HepG2 (cell line): Measurements from ENCODE around the gene CTNNA3. TPM values are rescaled to one million over a fixed set of nuclear protein-coding genes. Genes with fewer than 3 reads are reported as not detected.

Experiments used
- ATAC-seq: fragments of 200-7000 bp; cut with Tn5 transposase; 3 replicates; pipeline ENCODE4 v1.9.1; 2020; ENCODE audit warnings: mild to moderate bottlenecking, moderate library complexity
- BruUV-seq: library from RNA; stranded (reverse); fragments of 400-500 nt; replicated peaks from 2 replicates; lab custom pipeline; 2021; lab: Mats Ljungman, UMichigan
- CTCF ChIA-PET: fragments of 300-600 bp; formaldehyde crosslinking; extraction: SDS; loops from one replicate; lab custom pipeline; 2021; ENCODE audit warnings: low total read pairs, inconsistent platforms, low intra/inter-chr PET ratio; lab: Yijun Ruan, JAX
- POLR2A ChIA-PET: fragments of 350-600 bp; sonication (Branson Sonifier 250); formaldehyde crosslinking; loops from one replicate; lab custom pipeline; 2020; ENCODE audit warnings: antibody characterized with exemption, inconsistent platforms; lab: Yijun Ruan, JAX
- DNase-seq: peaks from one replicate; pipeline ENCODE4 v3.0.0-alpha.2; 2015; ENCODE audit warnings: low spot score
- FAIRE-seq: peaks from 3 replicates; lab custom pipeline; 2011; peaks lifted over from hg19 to GRCh38; lab: Jason Lieb, UNC
- H2AFZ ChIP-seq: one replicate; pipeline ENCODE4 v1.6.1; 2011; ENCODE audit warnings: low read length, inconsistent platforms
- H3K27ac ChIP-seq: fragments of 300-600 bp; 3 replicates; pipeline ENCODE4 v1.8.0; 2011; ENCODE audit warnings: mixed run types, mild to moderate bottlenecking, mixed read lengths, low read length, inconsistent platforms; ENCODE audit not compliant: insufficient read depth; ENCODE audit errors: extremely low read length
- H3K27me3 ChIP-seq, 2 experiments: fragments of 200-600 bp in 1 of 2; 2 replicates in 1 of 2; 3 replicates in 1 of 2; pipeline versions ENCODE4 v1.6.0 to v1.8.0; 2011; ENCODE audit warnings: low read length in 2 of 2, mild to moderate bottlenecking in 2 of 2, moderate library complexity in 2 of 2, inconsistent platforms in 1 of 2; ENCODE audit not compliant: insufficient read depth in 2 of 2, control insufficient read depth in 1 of 2
- H3K36me3 ChIP-seq, 2 experiments: fragments of 200-600 bp in 1 of 2; replicated peaks in 1 of 2; 2 replicates in 1 of 2; 3 replicates in 1 of 2; pipeline versions ENCODE4 v1.5.1 to v1.8.0; 2011; ENCODE audit warnings: low read length in 2 of 2, inconsistent platforms in 1 of 2; ENCODE audit not compliant: insufficient read depth in 2 of 2, control insufficient read depth in 1 of 2
- H3K4me1 ChIP-seq: 2 replicates; pipeline ENCODE4 v1.5.1; 2012; ENCODE audit warnings: low read length, inconsistent platforms; ENCODE audit not compliant: insufficient read depth
- H3K4me2 ChIP-seq: 2 replicates; pipeline ENCODE4 v1.6.0; 2011; ENCODE audit warnings: low read depth, low read length, inconsistent platforms
- H3K4me3 ChIP-seq, 3 experiments: fragments of 200-600 bp in 1 of 3; sonication (generic), shearing (Covaris generic) in 1 of 3; replicated peaks in 1 of 3; 2 replicates each; pipeline ENCODE4 v1.5.1; 2011 to 2016; ENCODE audit warnings: low read length in 3 of 3, inconsistent platforms in 2 of 3, low read depth in 2 of 3, mild to moderate bottlenecking in 2 of 3, control low read depth in 1 of 3, mixed read lengths in 1 of 3; ENCODE audit not compliant: insufficient read depth in 1 of 3
- H3K79me2 ChIP-seq: one replicate; pipeline ENCODE4 v1.6.1; 2011; ENCODE audit warnings: low read length, inconsistent platforms; ENCODE audit not compliant: insufficient read depth
- H3K9ac ChIP-seq: 2 replicates; pipeline ENCODE4 v1.6.0; 2011; ENCODE audit warnings: mild to moderate bottlenecking, low read depth, low read length, inconsistent platforms; ENCODE audit not compliant: insufficient read depth
- H3K9me3 ChIP-seq: 2 replicates; pipeline ENCODE4 v1.5.1; 2012; ENCODE audit warnings: mild to moderate bottlenecking, low read length
- H4K20me1 ChIP-seq: 2 replicates; pipeline ENCODE4 v1.6.0; 2011; ENCODE audit warnings: inconsistent platforms, mild to moderate bottlenecking, low read length, moderate library complexity; ENCODE audit not compliant: insufficient read depth
- ARID4A ChIP-seq: sonication (generic); formaldehyde crosslinking; IDR thresholded peaks from 2 replicates; pipeline ENCODE4 v1.5.0; 2020; ENCODE audit warnings: mild to moderate bottlenecking, missing genetic modification reagents, borderline replicate concordance
- ZFP41 ChIP-seq: sonication (generic); formaldehyde crosslinking; IDR thresholded peaks from 2 replicates; pipeline ENCODE4 v1.4.0; 2020; ENCODE audit warnings: mild to moderate bottlenecking, missing genetic modification reagents, borderline replicate concordance
- ZNF691 ChIP-seq: sonication (generic); formaldehyde crosslinking; IDR thresholded peaks from 2 replicates; pipeline ENCODE4 v1.4.0; 2020; ENCODE audit warnings: missing genetic modification reagents, low read depth, mild to moderate bottlenecking, borderline replicate concordance
- in situ Hi-C: cut with HindIII; loops from 2 replicates; pipeline ENCODE4 v1.10.0; 2017; ENCODE audit warnings: low pct_unique_long_range_greater_than_20kb; ENCODE audit not compliant: extremely low pct_ligation_motif_present
- intact Hi-C: fragments of 100-400 bp; cut with micrococcal nuclease; formaldehyde crosslinking; loops from one replicate; pipeline ENCODE4 v1.10.0; 2022; ENCODE audit not compliant: unreplicated experiment
- polyA plus RNA-seq, 8 experiments: library from polyadenylated mRNA; depleted of rRNA in 3 of 8; stranded (reverse) in 7 of 8; unstranded in 1 of 8; fragments of >200 nt; fragmentation: Illumina TruSeq in 4 of 8; extraction: Trizol in 4 of 8; gene quantifications; 2 replicates each; pipeline versions ENCODE4 v1.2.1 to v1.2.3, GENCODE V29; 2011 to 2016; ENCODE audit warnings: low read depth in 4 of 8, missing spikeins in 1 of 8, mixed read lengths in 1 of 8; ENCODE audit not compliant: insufficient read depth in 1 of 8
- total RNA-seq, 5 experiments: library from RNA; depleted of rRNA; stranded (reverse); fragments of >200 nt; fragmentation: Illumina TruSeq; extraction: Trizol; gene quantifications; 2 replicates each; pipeline ENCODE4 v1.2.3, GENCODE V29; 2016; ENCODE audit warnings: low read depth in 1 of 5

Gene CTNNA3
- total and polyA plus RNA-seq, 2 of the 13 experiments (the other 11 are each of a cell fraction or from before 2014, with no cell fraction given): not detected

- no peak for ATAC-seq
- Histone ChIP-seq H3K9ac (no peak overlapping the region), H3K27ac (no peak overlapping the region), H3K36me3 (no peaks in the 10 kb centered on the region), H3K4me1 (no peaks in the 10 kb centered on the region), H2AFZ (no peak overlapping the region), H3K4me2 (no peak overlapping the region), H3K79me2 (no peaks in the 10 kb centered on the region), H3K27me3 (no peaks in the 10 kb centered on the region), H3K4me3 (no peak overlapping the region), H3K9me3 (peaks cover 16% of the 10 kb centered on the region), H4K20me1 (no peaks in the 10 kb centered on the region)
- ChIA-PET POLR2A (no interaction called here), CTCF (no interaction called here)
- FAIRE-seq: no peak
- DNase-seq: no peak
- TF ChIP-seq ARID4A (CRISPR knock-in tag) (no peak), ZNF691 (CRISPR knock-in tag) (no peak), ZFP41 (CRISPR knock-in tag) (no peak)
- in situ Hi-C loops: no loop called here
- BruUV-seq: no TSS peak
- intact Hi-C loops: no loop called here
These were observed 1315.0 kb downstream of the CTNNA3 start for GRCh38 chr10:66381045-66381444.
